Measurements from ENCODE around the gene COL1A2.

Gene COL1A2

DNA sequence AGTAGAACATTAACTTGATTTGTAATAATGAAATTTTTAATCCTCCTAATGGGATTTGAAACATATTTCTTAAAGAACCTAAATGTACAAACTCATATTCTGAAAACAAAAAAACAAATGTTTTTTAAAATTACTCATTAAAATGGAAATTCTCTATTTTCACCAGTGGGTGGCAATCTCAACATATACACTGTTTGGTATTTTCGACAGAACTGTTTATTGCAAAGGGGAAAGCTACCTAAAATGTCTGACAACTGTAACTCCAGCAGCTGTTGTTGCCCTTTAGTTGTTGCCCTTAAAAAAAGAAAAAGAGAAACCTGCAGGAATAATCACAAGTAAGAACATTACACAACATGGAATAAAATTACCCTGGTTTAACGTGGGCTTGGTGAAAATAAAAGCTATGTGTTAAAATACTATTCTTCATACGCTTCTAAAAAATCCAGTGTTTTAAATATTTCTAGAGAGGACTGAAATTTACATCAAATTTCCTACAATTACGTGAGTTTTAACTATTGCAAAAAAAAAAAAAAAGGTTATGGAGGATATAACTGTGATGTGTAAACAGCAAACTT lies 54.5 kb downstream of the COL1A2 start:
- Histone ChIP-seq H3K4me3 (ENCODE audit: low read length, poor library complexity, severe bottlenecking) (no peak overlapping the region), H3K4me2 (ENCODE audit: low read depth, low read length, poor library complexity, severe bottlenecking) (no peak overlapping the region), H3F3A (ENCODE audit: low read depth) (no peaks in the 10 kb centered on the region), H3K79me2 (ENCODE audit: insufficient read depth, low read length) (no peaks in the 10 kb centered on the region), H3K36me3 (ENCODE audit: insufficient read depth, low read length) (no peaks in the 10 kb centered on the region), H3K9me2 (replicated peaks; ENCODE audit: low read depth, low read length) (no peaks in the 10 kb centered on the region), H3K4me1 (ENCODE audit: insufficient read depth, low read length, poor library complexity, severe bottlenecking) (no peaks in the 10 kb centered on the region), H3K27me3 (ENCODE audit: insufficient read depth, low read length, poor library complexity, severe bottlenecking) (no peaks in the 10 kb centered on the region), H2AFZ (ENCODE audit: low read length) (peak overlapping the region; percentile 65), H3K9me3 (ENCODE audit: insufficient read depth, low read depth, low read length) (no peaks in the 10 kb centered on the region), H4K20me1 (ENCODE audit: insufficient read depth, low read length, poor library complexity, severe bottlenecking) (no peaks in the 10 kb centered on the region), H3K9ac (ENCODE audit: low read depth, low read length, poor library complexity, severe bottlenecking) (no peak overlapping the region)
- TF ChIP-seq EZH2phosphoT487 (IDR thresholded peaks at IDR 0.05; ENCODE audit: borderline replicate concordance) = no peak
- TF ChIP-seq, protein P1, sequence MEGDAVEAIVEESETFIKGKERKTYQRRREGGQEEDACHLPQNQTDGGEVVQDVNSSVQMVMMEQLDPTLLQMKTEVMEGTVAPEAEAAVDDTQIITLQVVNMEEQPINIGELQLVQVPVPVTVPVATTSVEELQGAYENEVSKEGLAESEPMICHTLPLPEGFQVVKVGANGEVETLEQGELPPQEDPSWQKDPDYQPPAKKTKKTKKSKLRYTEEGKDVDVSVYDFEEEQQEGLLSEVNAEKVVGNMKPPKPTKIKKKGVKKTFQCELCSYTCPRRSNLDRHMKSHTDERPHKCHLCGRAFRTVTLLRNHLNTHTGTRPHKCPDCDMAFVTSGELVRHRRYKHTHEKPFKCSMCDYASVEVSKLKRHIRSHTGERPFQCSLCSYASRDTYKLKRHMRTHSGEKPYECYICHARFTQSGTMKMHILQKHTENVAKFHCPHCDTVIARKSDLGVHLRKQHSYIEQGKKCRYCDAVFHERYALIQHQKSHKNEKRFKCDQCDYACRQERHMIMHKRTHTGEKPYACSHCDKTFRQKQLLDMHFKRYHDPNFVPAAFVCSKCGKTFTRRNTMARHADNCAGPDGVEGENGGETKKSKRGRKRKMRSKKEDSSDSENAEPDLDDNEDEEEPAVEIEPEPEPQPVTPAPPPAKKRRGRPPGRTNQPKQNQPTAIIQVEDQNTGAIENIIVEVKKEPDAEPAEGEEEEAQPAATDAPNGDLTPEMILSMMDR (conservative IDR thresholded peaks at IDR 0.05; ENCODE audit: low read length) = peak; percentile 79

DNA sequence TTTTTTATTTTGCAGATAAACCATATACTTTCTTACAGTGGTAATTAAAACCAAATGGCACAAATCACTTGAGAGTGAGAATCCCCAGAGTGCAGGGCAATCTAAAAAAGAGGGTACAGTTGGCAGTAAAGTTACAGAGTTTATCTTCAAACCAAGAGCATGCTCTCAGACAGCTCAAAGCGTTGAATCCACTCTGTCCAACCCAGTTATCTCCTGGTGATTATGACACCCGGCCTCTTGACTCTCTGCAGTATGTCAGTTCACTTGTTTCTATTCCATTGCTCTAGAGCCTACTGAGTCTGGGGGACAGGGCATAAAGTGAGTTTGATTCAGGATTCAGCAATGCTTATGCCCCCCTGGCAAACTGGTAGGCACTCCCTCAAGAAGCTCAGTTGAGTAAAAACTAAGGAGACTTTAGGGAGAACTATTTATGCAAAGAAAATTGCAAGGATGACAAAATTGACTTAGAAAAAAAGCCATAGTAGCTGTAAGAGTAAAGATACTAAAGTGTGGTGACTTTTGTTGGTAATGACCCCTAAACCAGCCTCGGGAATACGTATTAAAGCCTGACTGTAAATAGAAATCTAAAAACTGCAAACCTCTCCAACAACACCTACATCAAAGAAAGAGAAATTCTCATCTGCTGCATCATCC lies 55.5 kb downstream of the COL1A2 start:
- peak overlapping the region; percentile 65; the same call in 1 of the 2 replicates for H2AFZ ChIP-seq (ENCODE audit: low read length)

DNA sequence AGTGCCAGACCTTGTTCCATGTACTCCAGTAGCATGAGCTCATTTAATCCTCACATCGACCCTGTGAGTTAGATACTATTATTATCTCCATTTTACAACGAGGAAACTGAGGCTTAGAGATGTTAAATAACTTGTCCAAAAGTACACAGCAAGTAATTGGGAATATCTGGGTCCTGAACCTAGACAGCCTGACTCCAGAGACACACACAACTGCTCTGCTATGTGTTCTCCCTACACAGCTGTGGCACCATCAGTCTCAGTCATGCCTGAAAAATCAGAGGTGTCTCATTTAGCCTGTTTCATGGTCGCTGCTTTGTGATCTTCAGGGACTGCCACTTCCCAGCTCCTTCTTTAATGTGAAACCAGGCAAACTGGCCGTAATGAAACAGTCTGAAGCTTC lies 56.5 kb downstream of the COL1A2 start:
- no peak overlapping the region for H3K4me2 ChIP-seq (ENCODE audit: low read depth, low read length, poor library complexity, severe bottlenecking)
- no peak overlapping the region for H3K4me3 ChIP-seq (ENCODE audit: low read length, poor library complexity, severe bottlenecking)
- 0 out of 2 replicates have a peak overlapping the region, but pooled peaks have one; percentile 65 for H2AFZ ChIP-seq (ENCODE audit: low read length)
- H4K20me1 ChIP-seq (ENCODE audit: insufficient read depth, low read length, poor library complexity, severe bottlenecking) = no peaks in the 10 kb centered on the region
- no peaks in the 10 kb centered on the region for H3K9me2 ChIP-seq (replicated peaks; ENCODE audit: low read depth, low read length)
- H3F3A ChIP-seq (ENCODE audit: low read depth) = no peaks in the 10 kb centered on the region
- no peaks in the 10 kb centered on the region for H3K27me3 ChIP-seq (ENCODE audit: insufficient read depth, low read length, poor library complexity, severe bottlenecking)
- no peaks in the 10 kb centered on the region for H3K9me3 ChIP-seq (ENCODE audit: insufficient read depth, low read depth, low read length)
- H3K36me3 ChIP-seq (ENCODE audit: insufficient read depth, low read length) = no peaks in the 10 kb centered on the region
- TF ChIP-seq, protein P1 (conservative IDR thresholded peaks at IDR 0.05; ENCODE audit: low read length) = no peak
- TF ChIP-seq EZH2phosphoT487 (IDR thresholded peaks at IDR 0.05; ENCODE audit: borderline replicate concordance) = no peak
- H3K4me1 ChIP-seq (ENCODE audit: insufficient read depth, low read length, poor library complexity, severe bottlenecking) = no peaks in the 10 kb centered on the region
- H3K79me2 ChIP-seq (ENCODE audit: insufficient read depth, low read length) = no peaks in the 10 kb centered on the region
- H3K9ac ChIP-seq (ENCODE audit: low read depth, low read length, poor library complexity, severe bottlenecking) = no peak overlapping the region

More for the DNA sequence above, 55.5 kb downstream of the COL1A2 start:
- no peaks in the 10 kb centered on the region for H4K20me1 ChIP-seq (ENCODE audit: insufficient read depth, low read length, poor library complexity, severe bottlenecking)
- no peaks in the 10 kb centered on the region for H3K27me3 ChIP-seq (ENCODE audit: insufficient read depth, low read length, poor library complexity, severe bottlenecking)
- no peak overlapping the region for H3K4me3 ChIP-seq (ENCODE audit: low read length, poor library complexity, severe bottlenecking)
- no peak overlapping the region for H3K4me2 ChIP-seq (ENCODE audit: low read depth, low read length, poor library complexity, severe bottlenecking)
- no peaks in the 10 kb centered on the region for H3K79me2 ChIP-seq (ENCODE audit: insufficient read depth, low read length)
- no peak for TF ChIP-seq EZH2phosphoT487 (IDR thresholded peaks at IDR 0.05; ENCODE audit: borderline replicate concordance)
- TF ChIP-seq, protein P1 (conservative IDR thresholded peaks at IDR 0.05; ENCODE audit: low read length) = no peak
- no peaks in the 10 kb centered on the region for H3K36me3 ChIP-seq (ENCODE audit: insufficient read depth, low read length)
- H3K9ac ChIP-seq (ENCODE audit: low read depth, low read length, poor library complexity, severe bottlenecking) = no peak overlapping the region
- no peaks in the 10 kb centered on the region for H3K9me3 ChIP-seq (ENCODE audit: insufficient read depth, low read depth, low read length)
- H3K9me2 ChIP-seq (replicated peaks; ENCODE audit: low read depth, low read length) = no peaks in the 10 kb centered on the region
- no peaks in the 10 kb centered on the region for H3K4me1 ChIP-seq (ENCODE audit: insufficient read depth, low read length, poor library complexity, severe bottlenecking)
- H3F3A ChIP-seq (ENCODE audit: low read depth) = no peaks in the 10 kb centered on the region
